Cortex of kidney (tissue), 1 donor: ENCODE measurements around the gene MDK.

Experiments
- DNase-seq: peaks from one replicate; lab custom pipeline; 2025; lab: John Stamatoyannopoulos, UW

Gene MDK

DNA sequence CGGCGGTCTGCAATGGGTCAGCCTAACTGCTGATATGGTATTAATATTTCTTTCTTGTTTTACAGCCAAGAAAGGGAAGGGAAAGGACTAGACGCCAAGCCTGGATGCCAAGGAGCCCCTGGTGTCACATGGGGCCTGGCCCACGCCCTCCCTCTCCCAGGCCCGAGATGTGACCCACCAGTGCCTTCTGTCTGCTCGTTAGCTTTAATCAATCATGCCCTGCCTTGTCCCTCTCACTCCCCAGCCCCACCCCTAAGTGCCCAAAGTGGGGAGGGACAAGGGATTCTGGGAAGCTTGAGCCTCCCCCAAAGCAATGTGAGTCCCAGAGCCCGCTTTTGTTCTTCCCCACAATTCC is 1.9 kb downstream of the MDK start:
- no peak for DNase-seq

DNA sequence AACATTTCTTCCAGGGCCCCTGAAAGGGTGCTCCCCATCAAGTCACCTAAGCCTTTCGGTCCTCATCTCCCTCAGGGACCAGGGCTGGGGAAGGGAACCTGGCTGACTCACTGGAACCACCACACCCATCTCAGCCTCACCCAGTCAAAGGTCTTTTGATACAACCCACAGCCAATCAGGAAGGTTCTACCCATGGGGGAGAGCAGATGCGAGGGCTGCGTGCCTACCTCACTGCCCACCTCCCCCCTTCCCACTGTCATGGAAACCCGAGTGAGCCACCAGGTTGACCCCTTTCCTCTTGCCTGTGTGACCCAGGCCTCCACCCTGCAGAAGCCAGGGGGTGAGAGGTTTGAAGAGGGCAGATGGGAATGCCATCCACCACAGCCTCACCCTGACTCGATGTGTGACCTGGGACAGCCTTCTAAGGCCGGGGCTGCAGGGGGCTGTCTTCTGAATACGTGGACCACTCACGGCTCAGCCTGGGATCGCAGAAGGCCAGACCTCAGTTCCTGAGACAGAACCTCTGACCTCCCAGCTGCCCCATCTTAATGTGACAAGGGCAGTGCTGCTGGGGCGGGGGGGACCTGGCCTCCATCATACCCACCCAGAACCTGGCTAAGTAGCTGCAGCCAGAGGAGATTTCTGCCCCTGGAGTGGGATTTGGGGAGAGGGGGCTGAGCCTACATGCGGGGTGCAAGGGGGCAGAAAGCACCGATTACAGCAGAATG is 2.7 kb downstream of the MDK start:
- DNase-seq = no peak

DNA sequence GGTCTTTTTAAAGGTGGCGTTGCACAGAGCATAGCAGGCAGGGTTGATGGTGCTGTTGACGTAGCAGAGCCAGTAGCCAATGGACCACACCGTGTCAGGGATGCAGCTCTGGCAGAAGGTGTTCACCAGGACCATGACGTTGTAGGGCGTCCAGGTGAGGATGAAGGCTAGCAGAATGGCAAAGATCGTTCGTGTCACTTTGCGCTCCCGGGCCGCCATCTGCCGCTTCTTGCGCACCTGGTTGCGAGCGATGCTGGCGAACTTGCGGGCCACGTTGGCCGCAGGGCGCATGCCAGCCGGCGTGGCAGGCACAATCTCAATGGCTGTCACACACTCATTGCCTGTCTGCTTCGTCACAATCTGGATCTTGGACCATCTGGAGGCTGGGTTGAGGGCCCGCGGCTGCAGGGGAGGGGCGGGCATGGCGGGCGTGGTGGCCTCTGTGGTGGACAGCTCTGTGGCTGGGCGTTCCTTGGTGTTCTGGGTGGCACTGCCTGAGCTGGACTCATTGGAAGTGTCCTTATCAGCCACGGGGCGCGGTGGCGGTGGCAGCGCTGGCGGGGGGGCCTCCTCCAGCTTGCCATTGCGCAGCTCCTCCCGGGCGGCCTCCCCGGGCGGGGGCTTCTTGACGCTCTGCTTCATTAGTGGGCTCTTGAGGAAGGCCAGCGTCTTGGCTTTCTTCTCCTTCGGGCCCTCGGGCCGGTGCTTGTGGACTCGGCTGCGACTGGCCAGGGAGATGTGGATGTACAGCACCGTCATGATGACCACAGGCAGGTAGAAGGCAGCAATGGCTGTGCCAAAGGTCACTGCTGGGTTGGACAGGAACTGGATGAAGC is 3.9 kb downstream of the MDK start:
- DNase-seq = no peak

DNA sequence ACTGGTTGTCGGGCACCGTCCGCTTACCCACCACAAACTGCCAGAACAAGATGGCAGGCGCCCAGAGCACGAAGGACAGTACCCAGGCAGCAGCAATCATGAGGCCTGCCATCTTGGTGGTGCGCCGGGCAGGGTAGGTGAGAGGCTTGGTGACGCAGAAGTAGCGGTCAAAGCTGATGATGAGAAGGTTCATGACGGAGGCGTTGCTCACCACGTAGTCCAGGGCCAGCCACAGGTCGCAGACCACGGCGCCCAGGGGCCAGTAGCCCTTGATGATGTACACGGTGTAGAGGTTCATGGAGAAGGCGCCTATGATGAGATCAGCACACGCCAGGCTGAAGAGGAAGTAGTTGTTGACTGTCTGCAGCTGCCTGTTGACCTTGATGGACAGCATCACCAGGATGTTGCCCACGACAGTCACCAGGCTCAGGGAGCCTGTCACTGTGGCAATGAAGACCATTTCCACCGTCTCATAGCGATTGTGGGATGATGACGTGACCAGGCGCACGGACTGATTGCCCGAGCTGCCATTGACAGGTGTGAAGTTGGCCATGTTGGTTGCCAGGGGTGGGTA is 4.6 kb downstream of the MDK start:
- no peak for DNase-seq

DNA sequence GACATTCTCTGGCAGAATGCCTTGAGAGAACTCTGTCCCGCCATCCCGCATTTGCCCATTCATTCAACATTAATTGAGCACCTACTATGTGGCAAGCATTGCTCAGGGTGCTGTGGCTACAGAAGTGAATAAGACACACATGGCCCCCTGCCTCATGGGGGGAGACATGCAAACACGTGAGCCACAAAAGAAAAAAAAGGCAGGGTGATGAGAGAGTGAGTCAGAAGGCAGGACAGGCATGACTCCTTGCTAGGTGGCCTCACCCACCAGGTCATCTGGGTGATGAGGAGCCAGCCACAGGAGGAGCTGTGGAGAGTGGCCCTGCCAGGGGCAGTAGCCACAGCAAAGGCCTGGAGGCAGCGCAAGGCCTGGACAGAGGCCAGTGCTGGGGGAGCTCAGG is 5.2 kb downstream of the MDK start:
- DNase-seq = no peak

DNA sequence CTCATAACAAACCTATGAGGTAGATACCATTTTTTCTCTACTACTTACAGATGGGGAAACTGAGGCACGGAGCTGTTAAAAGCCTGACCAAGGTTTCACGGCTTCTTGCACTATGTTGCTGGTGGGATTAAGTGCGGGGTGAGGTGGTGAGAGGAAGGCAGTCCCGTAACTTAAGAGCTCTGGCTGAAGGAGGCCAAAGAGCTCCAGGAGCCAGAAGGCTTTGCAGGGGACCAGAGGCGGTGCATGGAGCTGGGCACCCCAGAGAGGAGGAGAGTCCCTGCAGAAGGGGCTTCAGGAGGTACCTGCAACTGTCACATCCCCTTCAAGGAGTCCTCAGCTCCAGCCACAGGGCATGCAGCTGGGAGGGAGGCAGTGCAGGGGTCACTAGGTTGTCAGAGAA is 6.0 kb downstream of the MDK start:
- no peak for DNase-seq

DNA sequence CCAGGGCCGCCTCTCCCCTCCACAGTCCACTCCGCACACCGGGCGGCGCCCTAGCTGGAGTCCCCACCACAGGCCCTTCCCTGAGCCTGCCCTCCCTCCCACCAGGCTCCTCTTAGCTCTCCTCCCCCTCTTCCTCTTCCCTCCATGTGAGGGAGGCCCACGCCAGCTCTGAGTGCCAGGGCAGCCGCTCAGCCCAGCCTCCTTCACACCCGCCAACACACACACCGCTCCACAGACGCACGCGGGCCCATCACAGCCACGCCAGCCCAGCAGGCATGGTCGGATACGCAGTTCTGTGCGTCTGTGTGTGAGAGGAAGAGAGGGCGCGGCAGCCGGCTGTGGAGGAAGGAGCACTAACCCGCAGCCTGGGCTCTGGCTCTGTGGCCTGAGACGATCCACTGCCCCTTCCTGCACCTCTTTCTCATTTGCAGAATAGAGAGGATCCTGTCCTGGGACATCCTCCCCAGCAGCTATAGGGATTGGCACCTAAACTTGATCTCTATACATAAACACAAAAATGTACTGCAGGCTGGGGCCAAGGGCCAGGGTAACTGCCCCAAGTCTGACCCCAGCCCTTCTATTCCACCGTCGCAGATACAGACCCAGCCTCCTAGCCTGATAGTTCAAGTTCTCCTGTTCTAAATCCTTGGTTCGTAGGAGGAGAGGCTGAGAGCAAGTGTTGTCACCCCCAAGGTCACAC is 6.6 kb downstream of the MDK start:
- no peak for DNase-seq

DNA sequence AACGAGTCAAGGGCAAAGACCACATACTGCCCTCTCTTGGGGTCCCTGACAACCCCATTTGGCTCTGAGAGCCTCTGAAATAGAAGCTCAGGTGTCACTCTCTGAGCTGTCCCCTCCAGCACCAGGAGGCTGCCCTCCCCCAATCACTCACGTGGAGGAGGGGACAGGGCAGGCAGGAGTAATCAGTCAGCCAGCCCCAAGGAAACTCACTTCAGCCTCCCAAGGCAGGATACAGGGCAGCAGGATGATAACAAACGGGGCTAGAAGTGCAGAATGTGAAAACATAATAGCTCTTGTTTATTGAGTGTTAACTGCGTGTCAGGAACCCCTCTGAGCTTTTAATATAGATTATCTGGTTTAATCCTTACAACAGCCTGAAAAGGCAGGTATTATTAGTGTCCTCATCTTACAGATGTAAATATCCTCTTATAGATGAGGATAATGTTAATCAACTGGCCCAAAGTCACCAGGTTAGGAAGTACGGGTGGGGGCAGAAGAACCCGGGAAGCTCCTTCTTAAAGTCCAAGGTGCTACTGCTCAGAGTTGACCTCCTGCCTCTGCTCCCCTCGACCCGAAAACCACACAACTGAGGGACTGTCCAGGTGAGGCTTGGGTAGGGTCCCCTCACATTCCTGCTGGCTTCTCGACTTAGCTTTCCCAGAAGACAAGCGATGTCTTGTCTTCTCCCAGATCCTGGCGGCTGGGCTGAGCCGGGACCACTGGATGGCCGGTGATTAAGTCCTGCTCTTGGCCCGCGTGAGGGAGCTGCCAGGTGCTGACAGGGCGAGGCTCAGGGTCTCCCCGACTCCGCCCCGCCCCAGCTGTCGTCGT is 7.4 kb downstream of the MDK start:
- no peak for DNase-seq

DNA sequence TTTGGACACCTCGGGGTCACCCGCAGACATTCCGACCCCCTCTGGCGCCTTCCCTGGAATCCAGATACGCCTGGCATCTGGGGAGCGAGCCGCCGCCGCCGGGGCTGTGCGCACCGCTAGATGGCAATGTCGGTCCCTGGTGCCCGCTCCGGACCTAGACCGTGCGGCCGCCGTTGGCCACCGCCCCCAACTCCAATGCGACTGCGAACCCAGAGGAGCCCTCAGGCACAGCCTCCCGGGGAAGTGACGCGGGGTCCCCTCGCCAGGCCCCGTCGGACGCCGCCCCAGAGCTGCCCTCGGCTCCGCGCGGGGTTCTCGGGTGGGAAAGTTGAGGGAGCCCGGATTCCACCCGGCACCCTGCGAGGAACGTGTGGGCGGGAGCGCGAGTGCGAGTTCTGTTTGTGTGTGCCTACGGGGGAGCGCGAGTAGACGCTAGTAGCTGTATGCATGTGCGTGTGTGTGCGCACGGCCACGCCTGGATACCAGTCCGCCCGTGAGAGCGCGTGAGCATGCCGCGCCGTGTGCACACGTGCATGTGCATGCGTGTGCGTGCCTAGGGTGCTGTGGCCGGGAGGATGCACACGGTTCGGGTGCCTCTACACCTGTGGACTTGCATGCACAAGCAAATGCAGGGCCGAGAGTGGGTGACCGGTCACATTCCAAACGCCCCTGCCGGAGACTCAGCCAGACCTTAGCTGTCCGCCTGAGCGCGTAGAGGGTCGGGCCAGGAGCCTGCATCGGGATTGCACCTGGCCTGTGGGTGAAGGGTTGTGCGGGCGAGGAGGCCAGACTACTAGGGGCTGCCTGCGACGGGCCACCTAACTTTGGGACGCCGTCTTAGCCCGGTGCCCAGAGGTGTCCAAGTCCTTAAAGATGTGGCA is 8.2 kb downstream of the MDK start:
- DNase-seq = no peak

DNA sequence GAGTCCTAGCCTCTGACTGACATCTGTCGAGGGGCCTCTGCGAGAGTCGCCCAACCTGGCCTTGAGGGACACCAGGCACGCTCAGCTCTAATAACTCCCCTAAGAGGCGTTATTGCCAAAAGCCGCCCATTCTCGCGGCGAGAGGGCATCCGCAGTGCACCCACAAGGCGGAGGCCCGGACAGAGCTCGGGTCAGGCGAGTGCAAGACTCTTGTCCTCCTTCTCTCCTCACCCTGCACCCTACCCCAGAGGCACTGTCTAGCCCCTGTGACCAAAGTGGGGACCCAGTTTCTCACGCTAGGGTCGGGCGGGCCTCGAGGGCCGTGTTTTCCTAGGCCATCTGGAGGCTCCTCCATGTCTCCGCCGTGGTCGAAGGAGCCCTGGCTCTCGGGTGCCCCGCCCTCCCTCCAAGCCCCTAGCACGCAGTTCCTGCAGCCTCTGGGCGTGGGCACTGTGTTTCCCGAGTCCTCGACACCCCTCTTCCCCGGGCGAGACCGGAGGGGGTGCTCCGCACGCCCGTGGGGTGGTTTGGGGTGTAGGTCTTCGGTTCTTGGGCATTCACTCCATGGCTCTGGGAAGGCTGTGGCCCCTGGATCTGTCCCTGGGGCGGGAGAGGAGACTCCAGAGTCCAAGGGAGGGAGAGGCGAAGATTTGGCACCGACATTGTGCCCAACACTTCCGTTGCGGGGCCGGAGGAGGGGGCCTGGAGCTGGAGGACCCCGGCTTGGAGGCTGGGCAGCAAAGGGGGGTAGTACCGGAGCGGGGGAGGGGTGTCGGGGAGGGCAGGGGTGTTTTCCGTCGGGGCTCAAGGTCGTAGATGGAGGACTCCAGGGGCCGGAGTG is 9.1 kb downstream of the MDK start:
- DNase-seq = no peak

DNA sequence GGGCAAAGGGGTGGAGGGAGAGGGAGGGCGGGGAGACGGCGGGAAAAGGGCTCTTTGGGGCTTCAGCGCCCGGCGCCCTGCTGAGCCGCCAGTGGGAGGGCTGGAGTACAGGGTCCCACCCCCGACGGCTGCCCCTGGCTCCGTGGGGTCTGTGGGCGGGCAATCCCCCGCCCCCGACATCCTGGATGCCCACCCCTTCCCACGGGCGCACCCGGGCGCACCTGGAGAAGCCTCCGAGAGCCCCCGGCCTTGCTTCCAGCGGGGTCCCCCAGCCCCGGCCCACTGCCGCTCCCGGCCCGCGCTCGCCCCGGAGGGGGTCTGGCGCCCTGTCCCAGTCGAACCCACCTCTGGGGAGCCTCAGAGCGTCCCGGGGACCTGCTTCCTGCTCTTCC is 9.7 kb downstream of the MDK start:
- no peak for DNase-seq

DNA sequence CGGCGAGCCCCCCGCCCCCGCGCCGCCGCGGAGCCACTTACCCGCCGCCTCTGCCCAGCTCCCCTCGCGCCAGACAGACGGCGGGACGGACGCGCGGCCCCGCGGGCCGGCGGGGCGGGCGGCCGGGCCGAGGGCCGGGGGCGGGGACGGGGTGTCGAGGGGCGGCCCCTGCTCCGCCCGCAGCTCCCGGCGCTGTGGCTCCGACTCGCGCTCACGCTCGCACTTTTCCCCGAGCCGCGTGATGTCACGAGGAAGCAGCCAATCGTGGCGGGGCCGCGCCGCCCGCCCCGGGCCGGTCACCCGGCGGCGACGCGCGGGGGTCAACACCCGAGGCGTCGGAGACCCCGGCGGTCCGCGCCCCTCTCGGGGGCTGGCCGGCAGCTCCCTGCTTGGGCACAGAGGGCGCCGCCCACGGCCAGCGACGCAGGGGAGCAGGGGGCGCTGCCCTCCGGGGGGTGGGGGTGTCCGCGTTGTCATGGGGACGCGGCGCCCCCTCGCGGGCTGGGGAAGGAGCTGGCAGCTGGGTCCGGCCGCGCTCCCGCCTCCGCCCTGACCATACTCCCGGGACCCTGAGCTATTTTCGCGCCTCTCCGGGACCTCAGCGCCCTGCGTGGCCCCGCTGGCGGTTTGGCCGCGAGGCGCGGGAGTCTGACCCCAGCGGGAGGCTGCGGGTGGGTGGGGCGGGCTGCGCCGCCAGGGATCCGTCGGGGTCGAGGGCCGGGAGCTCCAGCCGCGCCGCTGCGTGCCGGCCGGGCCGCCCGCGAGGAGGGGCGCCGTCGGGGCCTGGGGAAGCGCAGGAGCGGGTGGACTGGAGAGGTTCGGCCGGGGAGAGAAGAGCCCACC is 10.3 kb downstream of the MDK start, which contains the start of gene CHRM4:
Gene CHRM4 (minus strand): TSS at position 199 of the 843 bp plus-strand sequence. CDS start 5,219 bp downstream, outside the sequence.
- DNase-seq = no peak

DNA sequence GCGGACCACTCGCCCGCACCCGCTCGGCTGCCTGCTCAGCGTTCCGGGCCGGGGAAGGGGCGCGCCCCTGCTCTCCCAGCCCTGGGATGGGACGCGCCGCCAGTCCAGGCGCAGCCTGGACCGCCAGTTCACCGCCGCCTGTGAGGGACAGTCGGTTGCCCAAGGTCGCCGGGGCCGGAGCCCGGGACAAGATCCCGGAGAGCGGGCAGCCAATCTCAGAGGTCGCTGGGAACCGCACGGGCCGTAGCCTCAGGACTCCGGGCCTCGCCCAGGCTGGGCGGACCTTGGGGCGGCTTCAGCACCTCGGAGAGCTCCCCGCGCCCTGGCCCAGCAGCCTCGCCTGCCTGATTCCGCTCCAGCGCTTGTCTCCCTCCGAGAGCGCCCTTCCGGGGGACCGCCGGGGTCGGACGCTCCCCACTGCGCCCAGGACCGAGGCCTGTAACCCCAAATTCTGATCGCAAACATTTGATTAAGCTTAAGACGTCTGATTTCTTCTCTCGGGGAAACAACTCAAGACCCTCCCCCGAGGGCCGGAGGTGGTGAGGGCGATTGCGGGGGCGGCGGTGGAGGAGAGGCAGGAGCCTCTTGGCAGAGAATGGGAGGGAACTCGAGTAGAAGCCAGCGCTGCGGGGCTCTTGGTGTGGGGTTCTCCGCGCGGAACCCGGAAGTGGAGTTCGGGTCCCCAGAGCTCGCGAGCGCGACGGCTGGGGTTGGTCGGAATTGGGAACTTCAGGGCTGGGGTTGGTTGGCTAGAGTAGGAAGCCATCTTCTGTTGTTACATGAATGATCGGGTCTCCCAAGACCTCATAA is 11.2 kb downstream of the MDK start:
- no peak for DNase-seq

DNA sequence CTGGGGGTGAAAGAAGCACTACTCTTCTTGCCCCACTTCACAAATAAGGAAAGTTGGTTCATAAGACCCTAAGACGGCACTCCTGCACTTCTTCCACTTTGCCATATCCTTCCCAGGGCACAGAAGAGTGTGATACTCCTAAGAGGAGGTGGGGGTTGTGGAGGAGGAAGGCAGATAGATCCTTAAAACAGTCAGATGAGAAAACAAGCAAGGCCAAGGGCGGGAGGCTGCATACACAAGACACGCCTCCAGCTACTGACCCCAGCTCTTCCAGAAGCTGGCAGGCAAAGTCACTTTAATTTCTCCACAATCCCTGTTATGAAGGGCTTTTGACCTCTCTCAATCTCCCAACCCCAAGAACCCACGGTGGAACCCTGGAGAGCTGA is 11.8 kb downstream of the MDK start:
- DNase-seq = no peak

DNA sequence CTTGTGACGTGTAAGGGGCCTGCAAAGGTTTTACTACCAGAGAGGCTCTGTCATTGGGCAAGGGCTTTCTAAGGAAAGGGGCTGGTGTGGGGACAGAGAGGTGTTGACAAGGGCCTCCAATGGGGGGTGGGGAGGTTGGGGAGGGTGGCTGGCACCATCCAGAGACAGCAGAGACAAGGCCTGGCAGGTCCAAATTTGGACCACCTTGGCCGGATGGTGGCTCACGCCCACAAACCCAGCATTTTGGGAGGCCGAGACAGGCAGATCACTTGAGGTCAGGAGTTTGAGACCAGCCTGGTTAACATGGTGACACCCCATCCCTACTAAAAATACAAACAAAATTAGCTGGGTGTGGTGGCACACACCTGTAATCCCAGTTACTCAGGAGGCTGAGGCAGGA is 12.3 kb downstream of the MDK start:
- DNase-seq = no peak

DNA sequence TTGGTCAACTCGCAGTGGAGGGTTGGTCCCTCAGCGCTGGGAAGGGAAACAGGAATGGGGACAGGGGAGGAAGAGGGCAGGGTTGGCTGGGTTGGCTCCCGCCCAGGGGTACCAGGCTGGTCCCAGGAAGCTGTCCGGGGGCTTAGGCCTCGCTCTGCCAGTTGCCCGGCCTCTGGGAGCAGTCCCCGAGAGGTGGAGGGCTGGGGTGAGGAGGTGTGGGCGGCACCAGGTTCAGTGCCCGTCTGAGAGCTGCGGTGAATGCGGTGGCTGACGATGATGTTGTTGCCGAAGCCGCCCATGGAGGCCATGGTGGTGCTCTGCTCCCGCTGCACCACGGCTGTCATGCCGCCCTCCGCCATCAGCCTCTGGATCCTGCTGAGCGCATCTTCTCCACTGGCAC is 16.1 kb downstream of the MDK start:
- DNase-seq = no peak

DNA sequence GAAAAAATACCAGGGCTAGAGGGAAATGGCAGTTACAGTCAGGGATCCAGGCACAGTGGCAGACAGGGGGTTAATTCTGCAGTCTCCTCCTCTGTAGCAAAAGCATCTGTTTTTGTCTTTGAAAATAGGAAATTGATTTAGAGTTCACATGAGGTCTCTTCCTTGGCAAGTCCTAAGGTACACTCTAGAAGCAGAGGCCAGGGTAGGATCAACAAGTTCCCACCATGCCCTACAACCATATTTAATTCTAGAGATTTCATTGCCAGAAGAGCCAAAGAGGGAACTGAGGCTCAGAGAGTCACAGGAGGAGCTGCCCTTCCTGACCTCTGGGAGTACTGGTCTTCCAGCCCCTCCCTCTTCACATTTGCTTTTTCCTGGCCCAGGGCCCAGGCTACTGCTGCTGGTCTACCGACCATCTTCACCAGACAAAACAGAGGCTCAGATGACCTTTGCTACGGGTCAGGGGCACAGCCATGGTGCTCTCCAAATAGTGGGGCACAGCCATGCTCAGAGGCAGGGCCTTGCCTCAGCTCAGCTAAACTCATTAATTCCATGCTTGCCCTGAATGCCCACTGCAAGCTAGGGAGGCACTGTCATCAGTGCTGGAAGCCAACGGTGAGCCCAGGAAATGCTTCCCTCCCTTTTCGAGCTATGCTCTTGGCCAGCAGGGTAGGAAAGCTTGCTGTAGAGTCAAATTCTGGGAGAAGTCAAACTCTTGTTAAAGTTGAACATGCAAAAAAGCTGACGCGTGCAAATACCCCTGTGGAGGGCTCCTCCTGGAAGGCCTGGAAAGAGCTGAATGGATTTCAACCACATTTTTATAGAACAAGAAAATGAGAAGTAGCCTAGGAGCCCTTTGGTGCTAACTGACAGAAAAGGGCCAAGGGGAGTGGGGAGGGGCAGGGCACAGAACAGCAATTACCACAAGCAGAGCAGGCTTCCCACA is 21.8 kb downstream of the MDK start:
- DNase-seq = no peak
